Lung (tissue), 12 donors: ENCODE measurements around the gene SPIRE2. TPM values are rescaled to one million over a fixed set of nuclear protein-coding genes. Genes with fewer than 3 reads are reported as not detected.

ENCODE experiments used
- ATAC-seq: fragments of 200-7000 bp; cut with Tn5 transposase; one replicate; pipeline ENCODE4 v1.9.1; 2020; ENCODE audit warnings: moderate number of reproducible peaks; ENCODE audit not compliant: insufficient read depth, low FRiP score
- DNase-seq, 3 donors: peaks; one replicate each; pipeline ENCODE4 v3.0.0-alpha.2; 2013 to 2017
- H3K27ac ChIP-seq, 2 donors: one replicate each; pipeline ENCODE4 v1.5.1; 2013; ENCODE audit warnings: mild to moderate bottlenecking in 2 of 2, moderate library complexity in 2 of 2, control low read depth in 1 of 2, inconsistent platforms in 1 of 2, low read depth in 1 of 2, low read length in 1 of 2
- H3K27me3 ChIP-seq, 3 donors: one replicate each; pipeline ENCODE4 v1.5.1; 2013; ENCODE audit warnings: low read length in 2 of 3; ENCODE audit not compliant: control insufficient read depth in 3 of 3, insufficient read depth in 3 of 3
- H3K36me3 ChIP-seq, 4 donors: one replicate each; pipeline ENCODE4 v1.5.1; 2013; ENCODE audit warnings: low read length in 4 of 4, mild to moderate bottlenecking in 1 of 4, moderate library complexity in 1 of 4; ENCODE audit not compliant: control insufficient read depth in 4 of 4, insufficient read depth in 4 of 4
- H3K4me1 ChIP-seq, 5 donors: one replicate each; pipeline ENCODE4 v1.5.1; 2013; ENCODE audit warnings: low read length in 5 of 5, mild to moderate bottlenecking in 2 of 5, moderate library complexity in 1 of 5; ENCODE audit not compliant: control insufficient read depth in 5 of 5, insufficient read depth in 5 of 5
- H3K4me3 ChIP-seq: one replicate; pipeline ENCODE4 v1.5.1; 2013; ENCODE audit warnings: mild to moderate bottlenecking, control low read depth, moderate library complexity
- H3K9ac ChIP-seq, 2 donors: one replicate each; pipeline ENCODE4 v1.5.1; 2013; ENCODE audit warnings: low read length in 2 of 2, control low read depth in 1 of 2; ENCODE audit not compliant: insufficient read depth in 1 of 2
- H3K9me3 ChIP-seq, 4 donors: one replicate each; pipeline ENCODE4 v1.5.1; 2013; ENCODE audit warnings: low read length in 3 of 4, mild to moderate bottlenecking in 1 of 4, moderate library complexity in 1 of 4; ENCODE audit not compliant: control insufficient read depth in 4 of 4, insufficient read depth in 3 of 4
- WGBS, 2 donors: extraction: QIAGEN DNeasy Blood & Tissue Kit; methylation state at CpG; one replicate each; pipeline ENCODE4 v1.1.7; 2013; 5-methylcytosine and 5-hydroxymethylcytosine counted together
- polyA plus RNA-seq, 2 donors: library from polyadenylated mRNA; stranded (reverse); fragments of 200-250 nt; gene quantifications; one replicate each; pipeline ENCODE4 v1.2.1, GENCODE V29; 2013
- total RNA-seq, 2 donors: library from RNA; depleted of rRNA in 1 of 2; stranded (reverse); fragments of >200 nt in 1 of 2; gene quantifications; one replicate each; pipeline ENCODE4 v1.2.1, GENCODE V29; 2014 to 2021
- TF ChIP-seq, protein P1 (sequence below): IDR thresholded peaks from 2 replicates; pipeline ENCODE4 v1.5.1; 2012; ENCODE audit warnings: mild to moderate bottlenecking; ENCODE audit errors: control extremely low read depth, extremely low read depth
- donor health status: control.
- donor health status: control.
- donor health status: Bipolar disorder and iron deficiency.
- donor health status: healthy.
- donor health status: DM: yes; HTN: yes; CAD: no.

The SPIRE2 gene
- total and polyA plus RNA-seq, 4 donors, result 3.3 to 12.0 (median 8.0) TPM

GRCh38 chr16:89826531-89827382, 1.5 kb upstream of the SPIRE2 start:
- Histone ChIP-seq H3K27ac (peak overlapping the region in 1 of 2 donors; percentile 62), H3K27me3 (no peaks in the 10 kb centered on the region), H3K36me3 (no peaks in the 10 kb centered on the region), H3K9me3 (no peaks in the 10 kb centered on the region), H3K4me3 (no peak overlapping the region), H3K4me1 (peaks cover 0 to 19% (median 0%) of the 10 kb centered on the region in 5 donors), H3K9ac (no peak overlapping the region)
- ATAC-seq (no peak), DNase-seq (no peak)
- TF ChIP-seq, protein P1, sequence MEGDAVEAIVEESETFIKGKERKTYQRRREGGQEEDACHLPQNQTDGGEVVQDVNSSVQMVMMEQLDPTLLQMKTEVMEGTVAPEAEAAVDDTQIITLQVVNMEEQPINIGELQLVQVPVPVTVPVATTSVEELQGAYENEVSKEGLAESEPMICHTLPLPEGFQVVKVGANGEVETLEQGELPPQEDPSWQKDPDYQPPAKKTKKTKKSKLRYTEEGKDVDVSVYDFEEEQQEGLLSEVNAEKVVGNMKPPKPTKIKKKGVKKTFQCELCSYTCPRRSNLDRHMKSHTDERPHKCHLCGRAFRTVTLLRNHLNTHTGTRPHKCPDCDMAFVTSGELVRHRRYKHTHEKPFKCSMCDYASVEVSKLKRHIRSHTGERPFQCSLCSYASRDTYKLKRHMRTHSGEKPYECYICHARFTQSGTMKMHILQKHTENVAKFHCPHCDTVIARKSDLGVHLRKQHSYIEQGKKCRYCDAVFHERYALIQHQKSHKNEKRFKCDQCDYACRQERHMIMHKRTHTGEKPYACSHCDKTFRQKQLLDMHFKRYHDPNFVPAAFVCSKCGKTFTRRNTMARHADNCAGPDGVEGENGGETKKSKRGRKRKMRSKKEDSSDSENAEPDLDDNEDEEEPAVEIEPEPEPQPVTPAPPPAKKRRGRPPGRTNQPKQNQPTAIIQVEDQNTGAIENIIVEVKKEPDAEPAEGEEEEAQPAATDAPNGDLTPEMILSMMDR, result no peak
- 71 to 89% methylated on average over 26 of the region's 26 CpGs for WGBS, 2 donors

GRCh38 chr16:89827383-89828198, 684 bp upstream of the SPIRE2 start:
- ATAC-seq (no peak), DNase-seq (peak; percentile 70 to 82 (median 73))
- TF ChIP-seq, protein P1, result no peak
- Histone ChIP-seq H3K9ac (no peak overlapping the region), H3K4me1 (peaks cover 0 to 19% (median 0%) of the 10 kb centered on the region in 5 donors), H3K27ac (peak overlapping the region; percentile 47 to 62), H3K4me3 (peak overlapping the region; percentile 33), H3K9me3 (no peaks in the 10 kb centered on the region), H3K36me3 (no peaks in the 10 kb centered on the region), H3K27me3 (no peaks in the 10 kb centered on the region)
- 6 to 9% methylated on average over 43 of the region's 43 CpGs for whole genome bisulfite sequencing, 2 donors

GRCh38 chr16:89828870-89829629, 775 bp downstream of the SPIRE2 start:
- no peak for ATAC-seq
- 18 to 33% methylated on average over 18 to 26 of the region's 26 CpGs for WGBS, 2 donors
- H3K27me3 ChIP-seq, result no peaks in the 10 kb centered on the region
- no peaks in the 10 kb centered on the region for H3K36me3 ChIP-seq
- peak overlapping the region; percentile 33 for H3K4me3 ChIP-seq
- DNase-seq, result peak; percentile 38 to 63 (median 40)
- peaks cover 0 to 19% (median 0%) of the 10 kb centered on the region in 5 donors for H3K4me1 ChIP-seq
- TF ChIP-seq, protein P1, result no peak
- no peaks in the 10 kb centered on the region for H3K9me3 ChIP-seq
- peak overlapping the region in 1 of 2 donors; percentile 4 for H3K27ac ChIP-seq
- no peak overlapping the region for H3K9ac ChIP-seq
